Body of pancreas (tissue), 4 donors: ENCODE results near the gene PRSS48.

ENCODE experiments used
- POLR2A ChIP-seq, 3 donors: fragments of 450-650 bp; IDR thresholded peaks; one replicate each; pipeline ENCODE4 v1.6.1; 2016; ENCODE audit warnings: antibody characterized with exemption in 3 of 3, mild to moderate bottlenecking in 2 of 3
- TF ChIP-seq, protein P1 (sequence below), 7 experiments: fragments of 450-650 bp in 4 of 7; fragments of 200-600 bp in 3 of 7; sonication (generic) in 3 of 7; IDR thresholded peaks; one replicate each; pipeline ENCODE4 v1.5.1; 2016 to 2019; ENCODE audit warnings: antibody characterized with exemption in 7 of 7

DNA sequence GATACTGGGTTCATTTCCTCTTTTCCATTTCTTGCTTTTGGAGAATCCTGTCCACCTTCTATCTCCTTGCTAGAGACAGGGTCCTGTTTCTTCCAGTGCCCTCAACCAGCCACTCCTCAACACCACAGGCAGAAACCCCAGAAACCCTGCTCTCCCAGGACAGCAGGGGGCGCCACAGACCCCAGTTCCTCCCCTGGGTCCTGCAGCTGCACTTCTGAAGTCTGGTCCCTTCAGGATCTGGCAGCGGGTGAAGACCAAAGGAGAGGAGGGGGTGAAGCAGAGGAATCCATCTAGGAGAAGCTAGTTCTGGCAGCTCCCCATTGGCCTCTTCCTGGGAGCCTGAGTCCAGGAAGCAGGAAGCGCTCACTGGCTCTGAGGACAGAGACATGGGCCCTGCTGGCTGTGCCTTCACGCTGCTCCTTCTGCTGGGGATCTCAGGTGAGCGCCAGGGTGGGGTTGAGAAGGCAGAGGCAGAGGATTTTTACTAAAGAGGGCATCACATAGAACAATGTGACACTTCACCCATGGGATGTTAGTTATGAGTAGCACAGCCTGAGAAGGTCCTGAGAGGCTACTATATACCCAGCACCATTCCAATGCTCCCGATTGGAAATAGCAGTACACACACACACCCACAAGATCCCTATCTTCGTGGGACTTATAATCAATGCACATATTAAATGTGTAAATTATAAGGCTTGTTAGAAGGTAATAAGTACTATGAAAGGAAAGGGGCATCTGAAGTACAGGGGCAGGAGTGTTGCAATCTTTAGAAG is at the start of gene PRSS48:
- TF ChIP-seq, protein P1, sequence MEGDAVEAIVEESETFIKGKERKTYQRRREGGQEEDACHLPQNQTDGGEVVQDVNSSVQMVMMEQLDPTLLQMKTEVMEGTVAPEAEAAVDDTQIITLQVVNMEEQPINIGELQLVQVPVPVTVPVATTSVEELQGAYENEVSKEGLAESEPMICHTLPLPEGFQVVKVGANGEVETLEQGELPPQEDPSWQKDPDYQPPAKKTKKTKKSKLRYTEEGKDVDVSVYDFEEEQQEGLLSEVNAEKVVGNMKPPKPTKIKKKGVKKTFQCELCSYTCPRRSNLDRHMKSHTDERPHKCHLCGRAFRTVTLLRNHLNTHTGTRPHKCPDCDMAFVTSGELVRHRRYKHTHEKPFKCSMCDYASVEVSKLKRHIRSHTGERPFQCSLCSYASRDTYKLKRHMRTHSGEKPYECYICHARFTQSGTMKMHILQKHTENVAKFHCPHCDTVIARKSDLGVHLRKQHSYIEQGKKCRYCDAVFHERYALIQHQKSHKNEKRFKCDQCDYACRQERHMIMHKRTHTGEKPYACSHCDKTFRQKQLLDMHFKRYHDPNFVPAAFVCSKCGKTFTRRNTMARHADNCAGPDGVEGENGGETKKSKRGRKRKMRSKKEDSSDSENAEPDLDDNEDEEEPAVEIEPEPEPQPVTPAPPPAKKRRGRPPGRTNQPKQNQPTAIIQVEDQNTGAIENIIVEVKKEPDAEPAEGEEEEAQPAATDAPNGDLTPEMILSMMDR (IDR thresholded peaks at IDR 0.05) = peak; percentile 41 to 67 (median 62)
- no peak for TF ChIP-seq POLR2A (IDR thresholded peaks at IDR 0.05)
